Measurements from ENCODE around the gene ZBTB46.

The ZBTB46 gene

DNA sequence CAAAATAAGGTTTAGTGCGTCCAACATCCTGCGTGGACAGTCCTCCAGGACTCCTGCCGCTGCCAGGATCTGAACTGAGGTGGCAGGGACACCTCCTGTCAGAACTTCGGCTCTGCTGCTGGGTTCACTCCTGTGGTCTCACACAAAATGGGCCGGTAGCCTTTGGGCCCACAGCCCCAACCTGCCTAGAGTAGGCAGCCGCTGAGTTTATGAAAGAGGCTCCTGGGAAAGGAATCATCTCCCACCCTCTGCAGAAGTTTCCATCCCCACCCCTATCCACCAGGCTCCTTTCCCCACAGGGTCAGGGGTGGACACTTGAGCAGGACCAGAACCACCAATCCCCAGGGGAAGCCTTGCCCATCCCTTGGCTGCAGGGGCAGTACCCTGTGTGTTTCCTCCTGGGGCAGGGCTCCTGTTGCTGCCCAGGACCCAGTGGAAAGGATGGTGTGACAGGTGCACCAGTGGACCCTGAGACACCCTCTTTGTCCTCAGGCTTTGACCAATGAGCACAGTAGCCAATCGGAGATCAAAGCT, 28.2 kb upstream of the ZBTB46 start:
- TF ChIP-seq POLR2AphosphoS5 (IDR thresholded peaks at IDR 0.05; ENCODE audit: low read depth, low read length) (no peak), TAF1 (IDR thresholded peaks at IDR 0.05; ENCODE audit: borderline replicate concordance, insufficient read depth, low read length) (no peak), FOXP2 (optimal IDR thresholded peaks at IDR 0.05; ENCODE audit: borderline replicate concordance, extremely low read depth, extremely low read length, insufficient read depth) (no peak), SIN3A (IDR thresholded peaks at IDR 0.05; ENCODE audit: borderline replicate concordance, insufficient read depth, low read length) (no peak)
- TF ChIP-seq, protein P1, sequence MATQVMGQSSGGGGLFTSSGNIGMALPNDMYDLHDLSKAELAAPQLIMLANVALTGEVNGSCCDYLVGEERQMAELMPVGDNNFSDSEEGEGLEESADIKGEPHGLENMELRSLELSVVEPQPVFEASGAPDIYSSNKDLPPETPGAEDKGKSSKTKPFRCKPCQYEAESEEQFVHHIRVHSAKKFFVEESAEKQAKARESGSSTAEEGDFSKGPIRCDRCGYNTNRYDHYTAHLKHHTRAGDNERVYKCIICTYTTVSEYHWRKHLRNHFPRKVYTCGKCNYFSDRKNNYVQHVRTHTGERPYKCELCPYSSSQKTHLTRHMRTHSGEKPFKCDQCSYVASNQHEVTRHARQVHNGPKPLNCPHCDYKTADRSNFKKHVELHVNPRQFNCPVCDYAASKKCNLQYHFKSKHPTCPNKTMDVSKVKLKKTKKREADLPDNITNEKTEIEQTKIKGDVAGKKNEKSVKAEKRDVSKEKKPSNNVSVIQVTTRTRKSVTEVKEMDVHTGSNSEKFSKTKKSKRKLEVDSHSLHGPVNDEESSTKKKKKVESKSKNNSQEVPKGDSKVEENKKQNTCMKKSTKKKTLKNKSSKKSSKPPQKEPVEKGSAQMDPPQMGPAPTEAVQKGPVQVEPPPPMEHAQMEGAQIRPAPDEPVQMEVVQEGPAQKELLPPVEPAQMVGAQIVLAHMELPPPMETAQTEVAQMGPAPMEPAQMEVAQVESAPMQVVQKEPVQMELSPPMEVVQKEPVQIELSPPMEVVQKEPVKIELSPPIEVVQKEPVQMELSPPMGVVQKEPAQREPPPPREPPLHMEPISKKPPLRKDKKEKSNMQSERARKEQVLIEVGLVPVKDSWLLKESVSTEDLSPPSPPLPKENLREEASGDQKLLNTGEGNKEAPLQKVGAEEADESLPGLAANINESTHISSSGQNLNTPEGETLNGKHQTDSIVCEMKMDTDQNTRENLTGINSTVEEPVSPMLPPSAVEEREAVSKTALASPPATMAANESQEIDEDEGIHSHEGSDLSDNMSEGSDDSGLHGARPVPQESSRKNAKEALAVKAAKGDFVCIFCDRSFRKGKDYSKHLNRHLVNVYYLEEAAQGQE (IDR thresholded peaks at IDR 0.05; ENCODE audit: insufficient read depth in 1 of 2, low read depth in 2 of 2, low read length in 2 of 2): no peak

DNA sequence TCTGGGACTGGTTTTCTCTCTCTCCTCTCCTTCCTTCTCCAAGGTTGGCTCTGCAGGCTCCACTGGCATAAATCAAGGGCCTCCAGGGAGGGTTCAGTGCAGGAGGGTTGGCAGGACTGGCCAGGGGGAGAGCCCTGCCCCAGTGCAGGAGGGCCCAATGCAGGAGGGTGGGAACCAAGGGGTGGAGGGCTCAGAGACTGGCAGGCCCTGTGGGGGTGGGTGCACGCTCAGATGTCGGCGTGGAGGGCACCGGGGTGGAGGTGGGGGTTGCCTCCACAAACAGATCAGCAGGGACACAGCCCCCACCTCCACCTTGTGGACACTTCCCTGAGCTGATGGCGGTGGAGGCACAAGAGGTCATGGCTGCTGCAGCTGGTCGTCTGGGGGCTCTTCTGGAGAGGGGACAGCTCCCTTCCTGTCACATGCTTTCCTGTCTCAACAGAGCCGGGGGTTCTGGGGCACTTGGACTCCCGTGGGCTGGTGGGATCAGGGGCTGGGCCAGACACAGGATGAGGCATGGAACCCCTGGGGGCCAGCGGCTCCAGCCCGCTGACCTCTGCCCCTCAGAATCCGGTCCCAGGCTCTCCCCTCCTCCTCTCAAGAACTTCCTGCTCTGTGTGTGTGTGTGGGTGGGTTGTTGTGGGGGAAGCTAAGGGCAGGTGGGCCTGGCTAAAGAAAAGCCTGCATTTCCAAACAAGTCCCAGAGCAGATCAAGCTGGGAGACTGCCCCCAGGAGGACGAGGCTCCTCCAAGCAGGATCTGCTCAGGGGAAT, 27.5 kb upstream of the ZBTB46 start:
- TF ChIP-seq FOXP2 (optimal IDR thresholded peaks at IDR 0.05; ENCODE audit: borderline replicate concordance, extremely low read depth, extremely low read length, insufficient read depth) (no peak), POLR2AphosphoS5 (IDR thresholded peaks at IDR 0.05; ENCODE audit: low read depth, low read length) (no peak), SIN3A (IDR thresholded peaks at IDR 0.05; ENCODE audit: borderline replicate concordance, insufficient read depth, low read length) (no peak), TAF1 (IDR thresholded peaks at IDR 0.05; ENCODE audit: borderline replicate concordance, insufficient read depth, low read length) (no peak)
- TF ChIP-seq, protein P1 (IDR thresholded peaks at IDR 0.05; ENCODE audit: insufficient read depth in 1 of 2, low read depth in 2 of 2, low read length in 2 of 2): no peak

DNA sequence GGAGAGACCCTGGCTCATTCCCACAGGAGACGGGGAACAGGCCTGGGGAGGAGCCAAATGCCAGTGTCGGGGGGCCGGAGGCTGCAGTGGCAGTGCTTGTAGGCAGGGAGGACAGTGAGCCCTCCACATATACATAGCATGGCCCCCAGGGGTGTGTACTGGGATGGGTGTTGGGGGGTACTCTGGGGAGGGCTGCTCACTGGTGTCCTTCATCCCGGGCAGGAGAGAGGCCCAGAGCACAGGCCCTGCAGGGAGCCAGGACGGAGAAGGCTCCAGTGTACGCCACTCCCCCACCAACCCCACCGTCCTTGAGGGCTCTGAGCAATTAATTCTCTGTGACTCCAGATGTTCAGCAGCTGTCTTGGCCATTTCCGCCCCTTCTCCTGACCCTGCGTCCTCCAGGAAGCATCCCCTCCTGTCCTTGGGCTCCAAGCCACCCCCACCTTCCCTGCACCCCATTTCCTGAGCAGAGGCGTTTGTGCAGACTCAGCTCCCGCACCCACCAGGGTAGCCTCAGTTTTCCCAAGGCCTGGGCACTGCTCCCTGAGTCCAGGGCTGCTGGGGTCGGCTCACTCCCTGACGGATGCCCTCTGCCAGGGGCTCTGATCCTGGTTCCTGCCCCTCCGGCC, 26.8 kb upstream of the ZBTB46 start:
- TF ChIP-seq FOXP2 (optimal IDR thresholded peaks at IDR 0.05; ENCODE audit: borderline replicate concordance, extremely low read depth, extremely low read length, insufficient read depth) (no peak), TAF1 (IDR thresholded peaks at IDR 0.05; ENCODE audit: borderline replicate concordance, insufficient read depth, low read length) (0 out of 2 replicates have a peak, but pooled peaks have one; percentile 49), POLR2AphosphoS5 (IDR thresholded peaks at IDR 0.05; ENCODE audit: low read depth, low read length) (no peak), SIN3A (IDR thresholded peaks at IDR 0.05; ENCODE audit: borderline replicate concordance, insufficient read depth, low read length) (no peak)
- TF ChIP-seq, protein P1 (IDR thresholded peaks at IDR 0.05; ENCODE audit: insufficient read depth in 1 of 2, low read depth in 2 of 2, low read length in 2 of 2): 0 out of 4 replicates have a peak, but pooled peaks of 1 of the 2 experiments have one; percentile 15

DNA sequence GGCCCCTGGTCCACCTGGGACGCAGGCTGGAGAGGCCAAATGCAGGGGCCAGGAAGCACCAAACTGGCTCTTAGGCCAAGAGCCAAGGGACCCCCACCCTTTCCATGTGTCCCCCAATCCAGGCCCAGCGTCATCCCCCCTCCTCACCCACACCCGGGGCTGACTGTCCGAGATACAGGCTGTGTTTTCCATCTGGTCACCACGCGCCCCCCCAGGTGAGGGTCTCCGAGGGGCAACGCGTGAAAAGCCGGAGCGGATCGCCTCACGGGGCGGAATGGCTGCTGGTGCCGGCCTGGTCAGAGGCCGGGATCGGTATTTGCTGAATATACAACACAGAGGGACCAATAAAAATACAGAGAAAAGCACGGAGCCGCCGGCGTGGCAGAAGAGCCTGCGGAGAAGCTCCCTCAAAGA, 25.0 kb upstream of the ZBTB46 start:
- TF ChIP-seq, protein P1 (IDR thresholded peaks at IDR 0.05; ENCODE audit: insufficient read depth in 1 of 2, low read depth in 2 of 2, low read length in 2 of 2): no peak
- TF ChIP-seq TAF1 (IDR thresholded peaks at IDR 0.05; ENCODE audit: borderline replicate concordance, insufficient read depth, low read length) (no peak), SIN3A (IDR thresholded peaks at IDR 0.05; ENCODE audit: borderline replicate concordance, insufficient read depth, low read length) (no peak), POLR2AphosphoS5 (IDR thresholded peaks at IDR 0.05; ENCODE audit: low read depth, low read length) (no peak), FOXP2 (optimal IDR thresholded peaks at IDR 0.05; ENCODE audit: borderline replicate concordance, extremely low read depth, extremely low read length, insufficient read depth) (no peak)
